Measurements from ENCODE around the gene NRAP. TPM values are rescaled to one million over a fixed set of nuclear protein-coding genes. Genes with fewer than 3 reads are reported as not detected.

NRAP gene
- polyA plus RNA-seq, 1 of the 3 experiments (the other 2 are of a cell fraction): not detected

- TF ChIP-seq ZBTB33 (IDR thresholded peaks at IDR 0.05; ENCODE audit: borderline replicate concordance, low read depth) (no peak), ELF1 (IDR thresholded peaks at IDR 0.05) (no peak), MEF2A (IDR thresholded peaks at IDR 0.05; ENCODE audit: borderline replicate concordance, low read depth) (no peak), CHD2 (IDR thresholded peaks at IDR 0.05; ENCODE audit: low read length, partially characterized antibody) (no peak), TAF1 (IDR thresholded peaks at IDR 0.05; ENCODE audit: borderline replicate concordance, low read depth, low read length) (no peak)
These were observed 12.8 kb downstream of the NRAP start (continued) for GRCh38 chr10:113651021-113651420.

- WGBS (ENCODE audit: low lambda C conversion rate): 69% methylated on average over 2 of the region's 2 CpGs
- Histone ChIP-seq H3K9ac (no peak overlapping the region), H3K36me3 (replicated peaks in 1 of 2; ENCODE audit: control insufficient read depth in 1 of 2, insufficient read depth in 2 of 2, low read length in 1 of 2) (no peaks in the 10 kb centered on the region), H3K4me2 (no peak overlapping the region), H3K9me2 (no peaks in the 10 kb centered on the region), H3K79me2 (ENCODE audit: insufficient read depth) (no peaks in the 10 kb centered on the region), H3K4me1 (ENCODE audit: control insufficient read depth in 1 of 2, insufficient read depth in 2 of 2, low read depth in 1 of 2, low read length in 1 of 2) (no peaks in the 10 kb centered on the region; a peak in 1 of 4 replicates), H3K9me3 (no peaks in the 10 kb centered on the region), H3K4me3 (ENCODE audit: low read depth in 2 of 2, low read length in 1 of 2) (no peak overlapping the region), H3K27ac (ENCODE audit: low read depth in 2 of 2, low read length in 1 of 2) (no peak overlapping the region), H2AFZ (ENCODE audit: low read depth) (no peak overlapping the region), H3K27me3 (ENCODE audit: insufficient read depth) (no peaks in the 10 kb centered on the region), H4K20me1 (ENCODE audit: insufficient read depth) (no peaks in the 10 kb centered on the region), H3F3A (replicated peaks; ENCODE audit: insufficient read depth) (no peaks in the 10 kb centered on the region)
- POLR2A ChIA-PET: no interaction called here
- CTCF ChIA-PET: no interaction called here
- TF ChIP-seq FOXJ3 (CRISPR knock-in tag; IDR thresholded peaks at IDR 0.05) (no peak), YY1 (IDR thresholded peaks at IDR 0.05; ENCODE audit: low read depth) (no peak), IRF3 (IDR thresholded peaks at IDR 0.05; ENCODE audit: low read depth, low read length) (no peak)
- DNase-seq: no peak
These were observed 13.7 kb downstream of the NRAP start for GRCh38 chr10:113650172-113650571.

GRCh38 chr10:113648478-113648877, 15.4 kb downstream of the NRAP start:
- ChIA-PET POLR2A (no interaction called here), CTCF (interaction anchor here (1.4 kb wide), 1 partner anchor 32 kb away, joined by 3 read pairs; no protein-coding TSS in a partner anchor)
- Histone ChIP-seq H2AFZ (ENCODE audit: low read depth) (no peak overlapping the region), H3K9ac (no peak overlapping the region), H4K20me1 (ENCODE audit: insufficient read depth) (no peaks in the 10 kb centered on the region), H3K27me3 (ENCODE audit: insufficient read depth) (no peaks in the 10 kb centered on the region), H3K36me3 (replicated peaks in 1 of 2; ENCODE audit: control insufficient read depth in 1 of 2, insufficient read depth in 2 of 2, low read length in 1 of 2) (no peaks in the 10 kb centered on the region), H3K9me3 (no peaks in the 10 kb centered on the region), H3K9me2 (no peaks in the 10 kb centered on the region), H3K4me3 (ENCODE audit: low read depth in 2 of 2, low read length in 1 of 2) (no peak overlapping the region), H3K4me1 (ENCODE audit: control insufficient read depth in 1 of 2, insufficient read depth in 2 of 2, low read depth in 1 of 2, low read length in 1 of 2) (no peaks in the 10 kb centered on the region; a peak in 1 of 4 replicates), H3K4me2 (no peak overlapping the region), H3K79me2 (ENCODE audit: insufficient read depth) (no peaks in the 10 kb centered on the region), H3F3A (replicated peaks; ENCODE audit: insufficient read depth) (no peaks in the 10 kb centered on the region), H3K27ac (ENCODE audit: low read depth in 2 of 2, low read length in 1 of 2) (no peak overlapping the region)
- DNase-seq: no peak
- WGBS (ENCODE audit: low lambda C conversion rate): 29% methylated on average over 3 of the region's 3 CpGs
- TF ChIP-seq FOXJ3 (CRISPR knock-in tag; IDR thresholded peaks at IDR 0.05) (no peak), SMC3 (IDR thresholded peaks at IDR 0.05; ENCODE audit: low read depth, low read length) (no peak), JUND (IDR thresholded peaks at IDR 0.05) (no peak), FOXM1 (IDR thresholded peaks at IDR 0.05; ENCODE audit: low read depth) (no peak), RFX5 (IDR thresholded peaks at IDR 0.05; ENCODE audit: low read length) (no peak), GABPA (IDR thresholded peaks at IDR 0.05; ENCODE audit: low read depth) (no peak), RAD21 (IDR thresholded peaks at IDR 0.05; ENCODE audit: low read length) (no peak), USF1 (IDR thresholded peaks at IDR 0.05; ENCODE audit: borderline replicate concordance, low read depth) (no peak), REST (IDR thresholded peaks at IDR 0.05; ENCODE audit: low read depth, low read length) (no peak), TAF1 (IDR thresholded peaks at IDR 0.05; ENCODE audit: borderline replicate concordance, low read depth, low read length) (no peak), POLR2AphosphoS5 (IDR thresholded peaks at IDR 0.05; ENCODE audit: low read depth, low read length) (no peak), MEF2A (IDR thresholded peaks at IDR 0.05; ENCODE audit: borderline replicate concordance, low read depth) (no peak), IRF3 (IDR thresholded peaks at IDR 0.05; ENCODE audit: low read depth, low read length) (no peak), TCF12 (IDR thresholded peaks at IDR 0.05) (no peak), TEAD4 (IDR thresholded peaks at IDR 0.05; ENCODE audit: borderline replicate concordance, insufficient read depth) (no peak)
